ENCODE measurements around the gene CASP2.

CASP2 gene

GRCh38 chr7:143244321-143244720, 43.8 kb upstream of the CASP2 start:
- no peak overlapping the region for H3K4me3 ChIP-seq (ENCODE audit: low read depth, low read length)
- TF ChIP-seq CTCF (IDR thresholded peaks at IDR 0.05; ENCODE audit: low read depth, low read length): no peak

GRCh38 chr7:143245123-143245522, 43.0 kb upstream of the CASP2 start:
- no peak for TF ChIP-seq CTCF (IDR thresholded peaks at IDR 0.05; ENCODE audit: low read depth, low read length)
- H3K4me3 ChIP-seq (ENCODE audit: low read depth, low read length): no peak overlapping the region

GRCh38 chr7:143247372-143247771, 40.8 kb upstream of the CASP2 start:
- no peak for TF ChIP-seq CTCF (IDR thresholded peaks at IDR 0.05; ENCODE audit: low read depth, low read length)

GRCh38 chr7:143248761-143249354, 39.3 kb upstream of the CASP2 start:
- no peak for TF ChIP-seq CTCF (IDR thresholded peaks at IDR 0.05; ENCODE audit: low read depth, low read length)

More at GRCh38 chr7:143247372-143247771, 40.8 kb upstream of the CASP2 start:
- no peak overlapping the region for H3K4me3 ChIP-seq (ENCODE audit: low read depth, low read length)

GRCh38 chr7:143250199-143250598, 38.0 kb upstream of the CASP2 start:
- TF ChIP-seq CTCF (IDR thresholded peaks at IDR 0.05; ENCODE audit: low read depth, low read length): no peak
- no peak overlapping the region for H3K4me3 ChIP-seq (ENCODE audit: low read depth, low read length)

More at GRCh38 chr7:143248761-143249354, 39.3 kb upstream of the CASP2 start:
- H3K4me3 ChIP-seq (ENCODE audit: low read depth, low read length): no peak overlapping the region

GRCh38 chr7:143250822-143251221, 37.3 kb upstream of the CASP2 start:
- TF ChIP-seq CTCF (IDR thresholded peaks at IDR 0.05; ENCODE audit: low read depth, low read length): no peak
- H3K4me3 ChIP-seq (ENCODE audit: low read depth, low read length): no peak overlapping the region

GRCh38 chr7:143252006-143252405, 36.1 kb upstream of the CASP2 start:
- no peak for TF ChIP-seq CTCF (IDR thresholded peaks at IDR 0.05; ENCODE audit: low read depth, low read length)
- no peak overlapping the region for H3K4me3 ChIP-seq (ENCODE audit: low read depth, low read length)

Measured in WI38 (cell line).